Activated CD8-positive, alpha-beta memory T cell treated with anti-CD3 and anti-CD28 coated beads for 36 hours (primary cell): ENCODE results near the gene SART3. TPM values are rescaled to one million over a fixed set of nuclear protein-coding genes. Genes with fewer than 3 reads are reported as not detected.

Experiments
- CTCF ChIA-PET: fragments of 350-600 bp; sonication (Branson Sonifier 250); formaldehyde crosslinking; loops from one replicate; lab custom pipeline; 2021; ENCODE audit warnings: antibody characterized with exemption; lab: Charles Lee
- POLR2A ChIA-PET: fragments of 350-600 bp; sonication (Branson Sonifier 250); formaldehyde crosslinking; loops from one replicate; lab custom pipeline; 2021; ENCODE audit warnings: antibody characterized with exemption; lab: Charles Lee
- total RNA-seq, 2 experiments: library from RNA; stranded (reverse); gene quantifications; one replicate each; pipeline ENCODE4 v1.2.3, GENCODE V29; 2021

The SART3 gene
- 10 to 100 TPM; 88.1 to 89.0 TPM for total RNA-seq

GRCh38 chr12:108560752-108561719 lies at the start of gene SART3:
Gene SART3, minus strand, starts transcription at chr12:108561173. Its CDS starts 19 bp downstream, at chr12:108561154.
- CTCF ChIA-PET: interaction anchor here (0.6 to 5.2 kb wide), 9 partner anchors 7 to 277 kb away, joined by 3 to 50 read pairs (median 4); partner anchors contain the start of gene SELPLG
- POLR2A ChIA-PET: interaction anchor here (0.7 to 5.4 kb wide), 9 partner anchors 11 to 532 kb away, joined by 3 to 65 read pairs (median 3); partner anchors contain the start of genes ALKBH2, SELPLG and SSH1

- POLR2A ChIA-PET: no interaction called here
- CTCF ChIA-PET: interaction anchor here (0.8 to 1.6 kb wide), 2 partner anchors 38 to 54 kb away, joined by 4 to 6 read pairs; no protein-coding TSS in a partner anchor
Measured at GRCh38 chr12:108610336-108610815, 49.4 kb upstream of the SART3 start.

DNA sequence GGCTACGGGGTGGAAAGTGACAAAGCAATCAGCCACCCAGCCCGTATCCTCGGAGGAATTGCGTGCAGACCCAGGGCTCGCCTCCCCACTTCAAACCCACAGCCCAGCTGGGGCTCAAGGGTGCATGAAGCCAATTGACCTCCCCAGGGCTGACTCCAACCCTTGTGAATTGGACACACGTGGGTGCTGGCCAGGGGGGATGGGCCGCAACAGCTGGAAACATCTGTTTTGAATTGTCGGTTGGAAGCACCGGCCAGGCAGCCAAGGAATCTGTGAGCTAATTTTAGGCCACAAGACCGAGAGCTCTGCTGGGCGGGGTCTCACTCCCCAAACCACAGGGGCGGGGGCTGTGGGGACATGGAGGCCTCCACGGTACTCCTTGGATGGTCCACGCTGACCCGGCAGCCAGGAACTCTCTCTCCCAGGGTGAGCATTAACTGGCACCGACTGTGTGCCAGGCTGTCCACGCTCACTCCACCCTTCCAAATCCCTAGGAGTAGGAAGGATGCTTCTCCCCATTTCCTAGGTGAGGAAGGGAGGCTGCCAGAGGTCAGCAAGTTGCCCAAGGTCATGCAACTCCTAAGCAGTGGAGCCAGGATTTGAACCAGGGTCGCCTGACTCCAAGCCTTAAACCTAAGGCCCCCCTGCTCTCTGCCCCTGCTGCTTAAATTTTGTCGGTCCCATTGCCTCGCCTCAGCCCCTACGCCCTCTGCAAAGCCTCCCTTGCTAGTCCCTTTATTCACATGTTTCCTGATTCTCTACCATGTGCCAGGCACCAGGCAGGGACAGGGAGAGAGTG lies 48.8 kb upstream of the SART3 start:
- ChIA-PET CTCF (interaction anchor here (1.6 kb wide), 1 partner anchor 55 kb away, joined by 4 read pairs; no protein-coding TSS in a partner anchor), POLR2A (no interaction called here)

DNA sequence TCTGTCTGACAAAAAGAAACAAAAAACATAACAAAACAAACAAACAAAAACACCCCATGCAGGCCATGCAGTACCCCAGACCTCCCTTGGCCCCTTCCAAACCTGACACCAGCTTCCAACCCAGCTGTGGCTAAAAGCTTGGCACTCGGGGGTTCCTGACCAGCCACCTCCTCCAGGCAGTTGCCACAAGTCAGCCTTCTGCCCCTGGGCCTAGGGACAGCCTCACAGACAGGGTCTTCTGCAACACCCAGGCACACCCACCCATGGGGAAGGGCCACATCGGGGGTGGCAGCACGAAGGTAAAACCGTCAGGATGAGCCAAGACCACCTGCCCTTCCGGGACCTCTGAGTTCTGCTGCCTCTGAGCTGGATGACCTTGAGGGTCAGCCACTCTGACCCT lies 47.6 kb upstream of the SART3 start:
- CTCF ChIA-PET: interaction anchor here (1.6 to 2.6 kb wide), 2 partner anchors 9 to 195 kb away, joined by 4 to 18 read pairs; no protein-coding TSS in a partner anchor

DNA sequence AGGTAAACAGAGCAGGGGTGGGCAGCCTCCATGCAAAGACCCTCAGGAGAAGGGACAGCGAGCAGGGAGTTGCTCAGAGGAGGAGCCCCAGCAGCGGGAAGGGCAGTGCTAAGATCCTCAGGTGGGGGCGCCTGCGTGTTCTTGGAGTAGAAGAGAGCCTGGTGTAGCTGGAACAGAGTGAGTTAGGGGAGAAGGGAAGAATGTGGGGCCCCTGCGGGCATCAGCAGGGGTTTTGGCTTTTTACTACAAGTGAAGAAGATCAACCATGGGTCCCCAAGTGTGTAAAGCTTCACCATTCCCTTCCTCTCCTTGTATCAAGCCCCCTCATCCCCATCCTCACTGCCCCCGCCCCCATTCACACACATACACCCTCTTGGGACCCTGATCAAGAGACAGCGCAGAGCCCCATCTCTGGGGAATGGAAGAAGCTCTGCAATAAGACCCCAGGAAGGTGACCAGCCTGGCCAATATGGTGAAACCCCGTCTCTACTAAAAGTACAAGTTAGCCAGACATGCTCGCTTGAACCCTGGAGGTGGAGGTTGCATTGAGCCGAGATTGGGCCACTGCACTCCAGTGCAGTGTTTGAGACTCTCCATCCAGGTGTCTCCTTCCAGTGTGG lies 47.1 kb upstream of the SART3 start:
- ChIA-PET CTCF (interaction anchor here (0.7 to 2.6 kb wide), 3 partner anchors 10 to 196 kb away, joined by 3 to 18 read pairs (median 4); no protein-coding TSS in a partner anchor), POLR2A (no interaction called here)

More for the DNA sequence above, 47.6 kb upstream of the SART3 start:
- POLR2A ChIA-PET: no interaction called here

GRCh38 chr12:108606492-108606891 lies 45.5 kb upstream of the SART3 start:
- POLR2A ChIA-PET: no interaction called here
- CTCF ChIA-PET: interaction anchor here (2.6 kb wide), 1 partner anchor 11 kb away, joined by 18 read pairs; no protein-coding TSS in a partner anchor

DNA sequence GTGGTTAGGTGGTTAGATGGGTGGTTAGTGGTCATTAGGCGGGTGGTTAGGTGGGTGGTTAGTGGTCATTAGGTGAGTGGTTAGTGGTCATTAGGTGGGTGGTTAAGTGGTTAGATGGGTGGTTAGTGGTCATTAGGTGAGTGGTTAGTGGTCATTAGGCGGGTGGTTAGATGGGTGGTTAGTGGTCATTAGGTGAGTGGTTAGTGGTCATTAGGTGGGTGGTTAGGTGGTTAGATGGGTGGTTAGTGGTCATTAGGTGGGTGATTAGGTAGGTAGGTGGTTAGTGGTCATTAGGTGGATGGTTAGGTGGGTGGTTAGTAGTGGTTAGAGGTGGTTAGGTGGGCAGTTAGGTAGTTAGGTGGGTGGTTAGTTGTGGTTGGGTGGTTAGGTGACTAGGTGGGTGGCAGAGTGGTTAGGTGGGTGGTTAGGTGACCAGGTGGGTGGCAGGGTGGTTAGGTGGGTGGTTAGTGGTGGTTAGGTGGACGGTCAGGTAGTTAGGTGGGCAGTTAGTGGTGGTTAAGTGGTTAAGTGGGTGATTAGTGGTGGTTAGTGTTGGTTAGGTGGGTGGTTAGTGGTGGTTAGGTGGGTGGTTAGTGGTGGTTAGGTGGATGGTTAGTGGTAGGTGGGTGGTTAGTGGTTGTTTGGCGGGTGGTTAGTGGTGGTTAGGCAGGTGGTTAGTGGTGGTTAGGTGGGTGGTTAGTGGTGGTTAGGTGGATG lies 44.9 kb upstream of the SART3 start:
- ChIA-PET CTCF (interaction anchor here (2.6 kb wide), 1 partner anchor 12 kb away, joined by 18 read pairs; no protein-coding TSS in a partner anchor), POLR2A (no interaction called here)

- CTCF ChIA-PET: no interaction called here
- POLR2A ChIA-PET: no interaction called here
Measured at GRCh38 chr12:108605000-108605689, 44.2 kb upstream of the SART3 start.

DNA sequence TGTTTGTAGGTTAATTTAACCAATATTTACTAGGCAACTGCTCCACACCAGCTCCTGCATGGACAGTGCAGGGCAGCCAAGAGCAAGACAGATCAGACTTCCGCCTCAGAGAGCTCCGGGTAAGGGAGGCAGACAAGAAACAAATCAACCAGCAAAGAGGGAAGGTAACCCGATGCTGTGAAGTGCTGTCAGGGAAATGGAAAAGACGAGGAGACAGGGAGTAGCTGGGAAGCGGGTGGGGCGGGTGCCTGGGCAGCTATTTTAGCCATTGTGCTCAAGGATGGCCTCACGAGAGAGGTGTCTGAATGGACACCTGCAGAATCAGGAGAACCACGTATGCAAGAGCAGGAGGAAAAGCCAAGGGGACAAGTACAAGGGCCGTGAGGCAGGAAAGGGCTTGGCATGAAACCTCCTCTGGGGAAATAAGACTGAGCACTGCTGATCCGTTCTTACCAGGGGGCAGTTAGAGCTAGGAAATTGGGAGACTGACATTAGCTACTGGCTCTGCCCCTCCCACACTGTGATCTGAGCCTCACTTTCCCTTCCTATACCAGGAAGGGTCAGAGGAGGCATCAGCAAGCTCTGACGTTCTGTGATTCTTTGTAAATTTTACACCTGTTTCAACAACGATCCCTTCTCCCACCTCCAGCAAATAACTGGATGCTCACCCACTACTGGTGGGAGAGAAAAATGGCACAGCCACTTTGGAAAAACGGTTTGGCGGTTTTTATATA lies 43.4 kb upstream of the SART3 start:
- ChIA-PET CTCF (interaction anchor here (0.6 kb wide), 1 partner anchor 45 kb away, joined by 3 read pairs; no protein-coding TSS in a partner anchor), POLR2A (no interaction called here)

GRCh38 chr12:108603743-108604142 lies 42.8 kb upstream of the SART3 start:
- ChIA-PET POLR2A (no interaction called here), CTCF (no interaction called here)

- ChIA-PET CTCF (no interaction called here), POLR2A (no interaction called here)
Measured at GRCh38 chr12:108602976-108603704, 42.2 kb upstream of the SART3 start.

- ChIA-PET CTCF (no interaction called here), POLR2A (no interaction called here)
Measured at GRCh38 chr12:108602209-108602705, 41.3 kb upstream of the SART3 start.

DNA sequence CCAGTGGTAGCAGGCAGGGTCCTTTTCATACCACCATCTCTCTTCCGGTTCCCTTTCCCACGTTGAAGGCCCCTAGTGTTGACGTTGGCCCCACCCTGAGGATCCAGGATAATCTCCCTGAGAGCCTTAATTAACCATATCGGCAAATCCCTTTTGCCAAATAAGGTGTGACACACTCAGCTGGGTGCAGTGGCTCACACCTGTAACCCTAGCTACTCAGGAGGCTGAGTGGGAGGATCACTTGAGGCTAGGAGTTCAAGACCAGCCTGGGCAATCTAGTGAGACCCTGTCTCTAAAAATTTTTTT lies 39.7 kb upstream of the SART3 start:
- CTCF ChIA-PET: interaction anchor here (0.8 kb wide), 1 partner anchor 202 kb away, joined by 3 read pairs; no protein-coding TSS in a partner anchor
- POLR2A ChIA-PET: no interaction called here

- ChIA-PET CTCF (interaction anchor here (0.8 kb wide), 1 partner anchor 203 kb away, joined by 3 read pairs; no protein-coding TSS in a partner anchor), POLR2A (no interaction called here)
Measured at GRCh38 chr12:108599948-108600701, 39.2 kb upstream of the SART3 start.

DNA sequence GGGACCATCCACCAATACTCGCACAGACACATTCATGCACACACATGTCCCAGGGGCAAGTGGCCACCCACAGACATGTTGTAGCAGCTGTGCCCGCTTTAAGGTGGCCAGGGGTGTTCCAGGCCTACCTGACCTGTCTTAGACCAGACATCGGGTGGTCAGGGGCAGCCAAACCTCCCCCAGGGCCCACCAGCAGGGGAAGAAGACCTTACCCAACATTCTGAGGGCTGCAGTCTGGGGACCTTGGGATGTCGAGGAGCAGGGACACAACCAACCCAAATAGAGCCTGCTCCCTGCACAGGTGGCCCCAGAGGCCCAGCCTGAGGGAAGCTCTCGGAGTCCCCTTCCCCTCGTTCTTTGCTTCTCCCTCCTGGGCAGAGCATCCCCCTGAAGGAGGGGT lies 38.6 kb upstream of the SART3 start:
- POLR2A ChIA-PET: no interaction called here
- CTCF ChIA-PET: no interaction called here
